GM23338 (cell line): Measurements from ENCODE around the gene GPC5. TPM values are rescaled to one million over a fixed set of nuclear protein-coding genes. Genes with fewer than 3 reads are reported as not detected.

ENCODE experiments used
- ATAC-seq: fragments of 200-7000 bp; cut with Tn5 transposase; 3 replicates; pipeline ENCODE4 v1.9.1; 2020
- DNase-seq: peaks from one replicate; pipeline ENCODE4 v3.0.0-alpha.2; 2015; ENCODE audit warnings: low spot score
- H2AFZ ChIP-seq: fragments of 200-600 bp; sonication (generic); 2 replicates; pipeline ENCODE4 v1.8.0; 2016; ENCODE audit warnings: antibody characterized with exemption, mild to moderate bottlenecking, moderate library complexity
- H3F3A ChIP-seq: fragments of 200-600 bp; sonication (generic); replicated peaks from 2 replicates; pipeline ENCODE4 v1.8.0; 2017; ENCODE audit warnings: antibody characterized with exemption, mixed run types, low read depth
- H3K27ac ChIP-seq: fragments of 200-600 bp; sonication (generic); 2 replicates; pipeline ENCODE4 v1.6.1; 2016; ENCODE audit warnings: low read depth
- H3K27me3 ChIP-seq: fragments of 200-600 bp; sonication (generic); 2 replicates; pipeline ENCODE4 v1.8.0; 2016; ENCODE audit warnings: mild to moderate bottlenecking, mixed run types, moderate library complexity; ENCODE audit not compliant: insufficient read depth
- H3K36me3 ChIP-seq: fragments of 200-600 bp; sonication (generic); 2 replicates; pipeline ENCODE4 v1.8.0; 2016; ENCODE audit warnings: mild to moderate bottlenecking; ENCODE audit not compliant: insufficient read depth
- H3K4me1 ChIP-seq: fragments of 200-600 bp; sonication (generic); 2 replicates; pipeline ENCODE4 v1.8.0; 2016; ENCODE audit warnings: mild to moderate bottlenecking, moderate library complexity; ENCODE audit not compliant: insufficient read depth
- H3K4me2 ChIP-seq: fragments of 200-600 bp; sonication (generic); 2 replicates; pipeline ENCODE4 v1.7.1; 2017; ENCODE audit warnings: mixed run types
- H3K4me3 ChIP-seq: fragments of 200-600 bp; sonication (generic); 2 replicates; pipeline ENCODE4 v1.6.1; 2016; ENCODE audit warnings: mixed run types
- H3K79me2 ChIP-seq: fragments of 200-600 bp; sonication (generic); replicated peaks from 2 replicates; pipeline ENCODE4 v1.8.0; 2017; ENCODE audit warnings: mild to moderate bottlenecking; ENCODE audit not compliant: insufficient read depth
- H3K9me2 ChIP-seq: fragments of 200-600 bp; sonication (generic); 2 replicates; pipeline ENCODE4 v1.8.0; 2017; ENCODE audit not compliant: insufficient read depth
- H4K20me1 ChIP-seq: fragments of 200-600 bp; sonication (generic); replicated peaks from 2 replicates; pipeline ENCODE4 v1.8.0; 2017; ENCODE audit warnings: mild to moderate bottlenecking; ENCODE audit not compliant: insufficient read depth
- H3K27ac Mint-ChIP-seq: 2 replicates; pipeline ENCODE4 v1.8.0; 2020; ENCODE audit warnings: inconsistent platforms, mild to moderate bottlenecking, moderate library complexity, mixed read lengths
- H3K27me3 Mint-ChIP-seq: 3 replicates; pipeline ENCODE4 v1.8.0; 2022; ENCODE audit warnings: low read depth, mild to moderate bottlenecking, moderate library complexity, mixed read lengths, inconsistent platforms; ENCODE audit not compliant: insufficient read depth, poor library complexity
- H3K36me3 Mint-ChIP-seq: 3 replicates; pipeline ENCODE4 v1.8.0; 2021; ENCODE audit warnings: low read depth, mild to moderate bottlenecking, inconsistent platforms, moderate library complexity, mixed read lengths
- H3K4me1 Mint-ChIP-seq: 3 replicates; pipeline ENCODE4 v1.8.0; 2020; ENCODE audit warnings: mild to moderate bottlenecking, inconsistent platforms, mixed read lengths
- H3K4me3 Mint-ChIP-seq: 3 replicates; pipeline ENCODE4 v1.8.0; 2021; ENCODE audit warnings: moderate library complexity, mild to moderate bottlenecking, inconsistent platforms, mixed read lengths
- H3K9me3 Mint-ChIP-seq: 3 replicates; pipeline ENCODE4 v1.8.0; 2020; ENCODE audit warnings: moderate library complexity, mild to moderate bottlenecking, inconsistent platforms, mixed read lengths
- CREB1 ChIP-seq: fragments of 250-450 bp; sonication (Bioruptor Pico); IDR thresholded peaks from 2 replicates; pipeline ENCODE4 v1.5.0; 2020; ENCODE audit warnings: low read depth, mild to moderate bottlenecking, moderate library complexity
- EZH2 ChIP-seq: fragments of 200-600 bp; sonication (generic); IDR thresholded peaks from one replicate; pipeline ENCODE4 v1.8.0; 2017; ENCODE audit warnings: antibody characterized with exemption, mild to moderate bottlenecking, low read depth; ENCODE audit not compliant: unreplicated experiment
- EZH2phosphoT487 ChIP-seq: fragments of 200-600 bp; sonication (generic); IDR thresholded peaks from one replicate; pipeline ENCODE4 v1.8.1; 2018; ENCODE audit warnings: antibody characterized with exemption; ENCODE audit not compliant: unreplicated experiment
- JUNB ChIP-seq: IDR thresholded peaks from one replicate; pipeline ENCODE4 v1.6.1; 2016; ENCODE audit warnings: antibody characterized with exemption; ENCODE audit not compliant: unreplicated experiment
- POLR2AphosphoS5 ChIP-seq: IDR thresholded peaks from 2 replicates; pipeline ENCODE4 v1.6.1; 2016; ENCODE audit warnings: antibody characterized with exemption, low read depth
- STAT1 ChIP-seq: IDR thresholded peaks from one replicate; pipeline ENCODE4 v1.6.1; 2016; ENCODE audit warnings: antibody characterized with exemption; ENCODE audit not compliant: unreplicated experiment
- ZNF114 ChIP-seq: fragments of 250-450 bp; sonication (Bioruptor Pico); IDR thresholded peaks from 2 replicates; pipeline ENCODE4 v1.5.0; 2020; ENCODE audit warnings: mild to moderate bottlenecking, moderate library complexity
- ZNF331 ChIP-seq: fragments of 250-450 bp; sonication (Bioruptor Pico); IDR thresholded peaks from 2 replicates; pipeline ENCODE4 v1.5.0; 2020; ENCODE audit warnings: low read depth, mild to moderate bottlenecking, moderate library complexity
- polyA plus RNA-seq: library from polyadenylated mRNA; unstranded; fragments of >200 nt; fragmentation: Nextera tagmentation; extraction: Ambion mirVana; gene quantifications from 2 replicates; pipeline ENCODE4 v1.2.1, GENCODE V29; 2016
- total RNA-seq: library from RNA; depleted of rRNA; stranded (reverse); fragments of >200 nt; shearing (Covaris generic); gene quantifications from 2 replicates; pipeline ENCODE4 v1.2.3, GENCODE V29; 2014
- TF ChIP-seq, protein P1 (sequence below): IDR thresholded peaks from one replicate; pipeline ENCODE4 v1.6.1; 2018; ENCODE audit warnings: antibody characterized with exemption; ENCODE audit not compliant: unreplicated experiment
- TF ChIP-seq, protein P2 (sequence below): fragments of 250-450 bp; sonication (Bioruptor Pico); IDR thresholded peaks from 2 replicates; pipeline ENCODE4 v1.5.0; 2020; ENCODE audit warnings: mild to moderate bottlenecking, moderate library complexity
- TF ChIP-seq, protein P3 (sequence below): IDR thresholded peaks from 2 replicates; pipeline ENCODE4 v1.6.1; 2016; ENCODE audit warnings: antibody characterized with exemption

GPC5 gene
- total and polyA plus RNA-seq, 2 experiments from 2014 or later = 0.95 to 1.1 TPM

DNA sequence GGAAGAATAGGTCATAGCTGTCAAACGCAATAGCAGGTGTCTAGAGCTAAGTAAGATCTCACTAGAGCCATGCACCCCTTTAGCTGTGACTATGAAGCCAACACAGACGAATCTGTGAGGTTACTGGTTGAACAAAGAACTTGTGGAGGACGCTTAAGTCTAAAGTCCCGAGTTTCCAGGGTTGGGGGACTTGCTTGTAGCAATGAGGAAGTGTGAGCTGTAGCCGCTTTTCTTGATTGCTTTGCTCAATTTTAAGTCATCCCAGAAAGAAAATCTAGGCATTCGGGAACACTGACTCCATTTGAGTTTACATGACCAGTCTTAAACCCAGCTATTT is 1.6 kb downstream of the GPC5 start (continued):
- TF ChIP-seq, protein P1, sequence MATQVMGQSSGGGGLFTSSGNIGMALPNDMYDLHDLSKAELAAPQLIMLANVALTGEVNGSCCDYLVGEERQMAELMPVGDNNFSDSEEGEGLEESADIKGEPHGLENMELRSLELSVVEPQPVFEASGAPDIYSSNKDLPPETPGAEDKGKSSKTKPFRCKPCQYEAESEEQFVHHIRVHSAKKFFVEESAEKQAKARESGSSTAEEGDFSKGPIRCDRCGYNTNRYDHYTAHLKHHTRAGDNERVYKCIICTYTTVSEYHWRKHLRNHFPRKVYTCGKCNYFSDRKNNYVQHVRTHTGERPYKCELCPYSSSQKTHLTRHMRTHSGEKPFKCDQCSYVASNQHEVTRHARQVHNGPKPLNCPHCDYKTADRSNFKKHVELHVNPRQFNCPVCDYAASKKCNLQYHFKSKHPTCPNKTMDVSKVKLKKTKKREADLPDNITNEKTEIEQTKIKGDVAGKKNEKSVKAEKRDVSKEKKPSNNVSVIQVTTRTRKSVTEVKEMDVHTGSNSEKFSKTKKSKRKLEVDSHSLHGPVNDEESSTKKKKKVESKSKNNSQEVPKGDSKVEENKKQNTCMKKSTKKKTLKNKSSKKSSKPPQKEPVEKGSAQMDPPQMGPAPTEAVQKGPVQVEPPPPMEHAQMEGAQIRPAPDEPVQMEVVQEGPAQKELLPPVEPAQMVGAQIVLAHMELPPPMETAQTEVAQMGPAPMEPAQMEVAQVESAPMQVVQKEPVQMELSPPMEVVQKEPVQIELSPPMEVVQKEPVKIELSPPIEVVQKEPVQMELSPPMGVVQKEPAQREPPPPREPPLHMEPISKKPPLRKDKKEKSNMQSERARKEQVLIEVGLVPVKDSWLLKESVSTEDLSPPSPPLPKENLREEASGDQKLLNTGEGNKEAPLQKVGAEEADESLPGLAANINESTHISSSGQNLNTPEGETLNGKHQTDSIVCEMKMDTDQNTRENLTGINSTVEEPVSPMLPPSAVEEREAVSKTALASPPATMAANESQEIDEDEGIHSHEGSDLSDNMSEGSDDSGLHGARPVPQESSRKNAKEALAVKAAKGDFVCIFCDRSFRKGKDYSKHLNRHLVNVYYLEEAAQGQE = no peak
- TF ChIP-seq STAT1 (no peak), EZH2 (no peak)
- TF ChIP-seq, protein P2, sequence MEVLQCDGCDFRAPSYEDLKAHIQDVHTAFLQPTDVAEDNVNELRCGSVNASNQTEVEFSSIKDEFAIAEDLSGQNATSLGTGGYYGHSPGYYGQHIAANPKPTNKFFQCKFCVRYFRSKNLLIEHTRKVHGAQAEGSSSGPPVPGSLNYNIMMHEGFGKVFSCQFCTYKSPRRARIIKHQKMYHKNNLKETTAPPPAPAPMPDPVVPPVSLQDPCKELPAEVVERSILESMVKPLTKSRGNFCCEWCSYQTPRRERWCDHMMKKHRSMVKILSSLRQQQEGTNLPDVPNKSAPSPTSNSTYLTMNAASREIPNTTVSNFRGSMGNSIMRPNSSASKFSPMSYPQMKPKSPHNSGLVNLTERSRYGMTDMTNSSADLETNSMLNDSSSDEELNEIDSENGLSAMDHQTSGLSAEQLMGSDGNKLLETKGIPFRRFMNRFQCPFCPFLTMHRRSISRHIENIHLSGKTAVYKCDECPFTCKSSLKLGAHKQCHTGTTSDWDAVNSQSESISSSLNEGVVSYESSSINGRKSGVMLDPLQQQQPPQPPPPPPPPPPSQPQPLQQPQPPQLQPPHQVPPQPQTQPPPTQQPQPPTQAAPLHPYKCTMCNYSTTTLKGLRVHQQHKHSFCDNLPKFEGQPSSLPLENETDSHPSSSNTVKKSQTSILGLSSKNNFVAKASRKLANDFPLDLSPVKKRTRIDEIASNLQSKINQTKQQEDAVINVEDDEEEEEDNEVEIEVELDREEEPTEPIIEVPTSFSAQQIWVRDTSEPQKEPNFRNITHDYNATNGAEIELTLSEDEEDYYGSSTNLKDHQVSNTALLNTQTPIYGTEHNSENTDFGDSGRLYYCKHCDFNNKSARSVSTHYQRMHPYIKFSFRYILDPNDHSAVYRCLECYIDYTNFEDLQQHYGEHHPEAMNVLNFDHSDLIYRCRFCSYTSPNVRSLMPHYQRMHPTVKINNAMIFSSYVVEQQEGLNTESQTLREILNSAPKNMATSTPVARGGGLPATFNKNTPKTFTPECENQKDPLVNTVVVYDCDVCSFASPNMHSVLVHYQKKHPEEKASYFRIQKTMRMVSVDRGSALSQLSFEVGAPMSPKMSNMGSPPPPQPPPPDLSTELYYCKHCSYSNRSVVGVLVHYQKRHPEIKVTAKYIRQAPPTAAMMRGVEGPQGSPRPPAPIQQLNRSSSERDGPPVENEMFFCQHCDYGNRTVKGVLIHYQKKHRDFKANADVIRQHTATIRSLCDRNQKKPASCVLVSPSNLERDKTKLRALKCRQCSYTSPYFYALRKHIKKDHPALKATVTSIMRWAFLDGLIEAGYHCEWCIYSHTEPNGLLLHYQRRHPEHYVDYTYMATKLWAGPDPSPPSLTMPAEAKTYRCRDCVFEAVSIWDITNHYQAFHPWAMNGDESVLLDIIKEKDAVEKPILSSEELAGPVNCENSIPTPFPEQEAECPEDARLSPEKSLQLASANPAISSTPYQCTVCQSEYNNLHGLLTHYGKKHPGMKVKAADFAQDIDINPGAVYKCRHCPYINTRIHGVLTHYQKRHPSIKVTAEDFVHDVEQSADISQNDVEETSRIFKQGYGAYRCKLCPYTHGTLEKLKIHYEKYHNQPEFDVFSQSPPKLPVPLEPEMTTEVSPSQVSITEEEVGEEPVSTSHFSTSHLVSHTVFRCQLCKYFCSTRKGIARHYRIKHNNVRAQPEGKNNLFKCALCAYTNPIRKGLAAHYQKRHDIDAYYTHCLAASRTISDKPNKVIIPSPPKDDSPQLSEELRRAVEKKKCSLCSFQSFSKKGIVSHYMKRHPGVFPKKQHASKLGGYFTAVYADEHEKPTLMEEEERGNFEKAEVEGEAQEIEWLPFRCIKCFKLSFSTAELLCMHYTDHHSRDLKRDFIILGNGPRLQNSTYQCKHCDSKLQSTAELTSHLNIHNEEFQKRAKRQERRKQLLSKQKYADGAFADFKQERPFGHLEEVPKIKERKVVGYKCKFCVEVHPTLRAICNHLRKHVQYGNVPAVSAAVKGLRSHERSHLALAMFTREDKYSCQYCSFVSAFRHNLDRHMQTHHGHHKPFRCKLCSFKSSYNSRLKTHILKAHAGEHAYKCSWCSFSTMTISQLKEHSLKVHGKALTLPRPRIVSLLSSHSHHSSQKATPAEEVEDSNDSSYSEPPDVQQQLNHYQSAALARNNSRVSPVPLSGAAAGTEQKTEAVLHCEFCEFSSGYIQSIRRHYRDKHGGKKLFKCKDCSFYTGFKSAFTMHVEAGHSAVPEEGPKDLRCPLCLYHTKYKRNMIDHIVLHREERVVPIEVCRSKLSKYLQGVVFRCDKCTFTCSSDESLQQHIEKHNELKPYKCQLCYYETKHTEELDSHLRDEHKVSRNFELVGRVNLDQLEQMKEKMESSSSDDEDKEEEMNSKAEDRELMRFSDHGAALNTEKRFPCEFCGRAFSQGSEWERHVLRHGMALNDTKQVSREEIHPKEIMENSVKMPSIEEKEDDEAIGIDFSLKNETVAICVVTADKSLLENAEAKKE (CRISPR knock-in tag) = no peak

DNA sequence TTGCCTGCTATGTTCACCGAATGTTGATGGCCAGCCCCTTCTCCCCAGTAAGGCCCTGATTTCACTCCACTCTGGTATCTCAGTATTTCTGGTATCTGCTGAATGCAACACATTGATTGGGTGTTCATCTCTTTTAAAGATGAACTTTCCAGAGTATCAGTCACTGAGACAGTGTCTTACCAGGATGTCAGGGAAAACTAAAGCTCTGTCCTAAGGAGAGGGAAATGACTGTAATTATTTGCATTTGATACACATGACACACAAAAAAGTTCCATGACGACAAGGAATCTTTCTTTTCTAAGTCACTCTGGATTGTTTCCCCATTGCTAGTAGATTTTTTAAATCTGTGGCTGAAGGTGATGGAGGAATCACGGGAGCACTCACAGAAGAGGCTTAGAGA is 2.2 kb downstream of the GPC5 start:
- Mint-ChIP-seq H3K4me3 (no peak overlapping the region), H3K36me3 (peaks cover 4% of the 10 kb centered on the region; the same call in 1 of the 3 replicates), H3K9me3 (peaks cover 5% of the 10 kb centered on the region; the same call in 2 of the 3 replicates), H3K27me3 (peaks cover 27% of the 10 kb centered on the region), H3K4me1 (peaks cover 3% of the 10 kb centered on the region; the same call in 2 of the 3 replicates), H3K27ac (no peak overlapping the region)
- Histone ChIP-seq H2AFZ (no peak overlapping the region), H4K20me1 (no peaks in the 10 kb centered on the region; the same call in 1 of the 2 replicates), H3K27ac (no peak overlapping the region), H3K4me2 (no peak overlapping the region), H3K4me3 (no peak overlapping the region), H3K4me1 (no peaks in the 10 kb centered on the region), H3K79me2 (no peaks in the 10 kb centered on the region), H3F3A (no peaks in the 10 kb centered on the region), H3K27me3 (peaks cover 56% of the 10 kb centered on the region), H3K9me2 (peaks cover 1% of the 10 kb centered on the region; the same call in 1 of the 2 replicates), H3K36me3 (no peaks in the 10 kb centered on the region)
- no peak for DNase-seq
- ATAC-seq = no peak
- no peak for TF ChIP-seq CREB1
- no peak for TF ChIP-seq EZH2
- no peak for TF ChIP-seq ZNF331 (CRISPR knock-in tag)
- TF ChIP-seq, protein P3, sequence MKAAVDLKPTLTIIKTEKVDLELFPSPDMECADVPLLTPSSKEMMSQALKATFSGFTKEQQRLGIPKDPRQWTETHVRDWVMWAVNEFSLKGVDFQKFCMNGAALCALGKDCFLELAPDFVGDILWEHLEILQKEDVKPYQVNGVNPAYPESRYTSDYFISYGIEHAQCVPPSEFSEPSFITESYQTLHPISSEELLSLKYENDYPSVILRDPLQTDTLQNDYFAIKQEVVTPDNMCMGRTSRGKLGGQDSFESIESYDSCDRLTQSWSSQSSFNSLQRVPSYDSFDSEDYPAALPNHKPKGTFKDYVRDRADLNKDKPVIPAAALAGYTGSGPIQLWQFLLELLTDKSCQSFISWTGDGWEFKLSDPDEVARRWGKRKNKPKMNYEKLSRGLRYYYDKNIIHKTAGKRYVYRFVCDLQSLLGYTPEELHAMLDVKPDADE = no peak
- TF ChIP-seq JUNB = no peak
- TF ChIP-seq POLR2AphosphoS5 = no peak
- TF ChIP-seq ZNF114 = no peak
- no peak for TF ChIP-seq EZH2phosphoT487
